ENCODE results near the gene CLRN1.

DNA sequence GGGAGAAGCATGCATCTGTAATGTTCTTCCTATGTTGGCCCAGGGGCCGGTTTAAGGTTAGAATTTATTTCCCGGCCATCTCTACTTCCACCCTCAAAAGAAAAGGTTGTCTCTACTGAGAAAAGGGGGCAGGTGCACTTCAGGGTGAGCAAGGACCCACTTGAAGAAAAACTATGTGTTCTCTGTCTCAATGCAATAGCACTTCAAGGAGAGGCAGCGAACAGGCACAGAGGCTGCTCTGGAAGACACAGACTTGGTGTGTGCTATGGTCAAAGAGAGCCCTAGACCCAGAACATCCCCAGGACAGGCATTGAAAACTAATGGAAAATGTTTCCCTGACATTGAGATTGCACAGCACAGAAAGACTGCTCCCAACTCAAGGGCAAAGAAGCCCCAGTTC is 74.9 kb downstream of the CLRN1 start:
- no peak for TF ChIP-seq GATA3 (IDR thresholded peaks at IDR 0.05; ENCODE audit: low read depth, low read length)
- TF ChIP-seq GATA2 (IDR thresholded peaks at IDR 0.05; ENCODE audit: low read depth, low read length), result no peak

All from SH-SY5Y (cell line).